SU-DHL-6 (cell line): ENCODE measurements around the gene CFAP99.

Source experiments
- H2AFZ ChIP-seq: fragments of 200-600 bp; sonication (generic); 2 replicates; pipeline ENCODE4 v1.6.1; 2014; ENCODE audit warnings: low read depth, mild to moderate bottlenecking, moderate library complexity, mixed read lengths, antibody characterized with exemption, low read length; ENCODE audit not compliant: severe bottlenecking
- H3F3A ChIP-seq: fragments of 200-600 bp; shearing (Covaris generic); 2 replicates; pipeline ENCODE4 v1.6.0; 2016; ENCODE audit warnings: antibody characterized with exemption, mild to moderate bottlenecking; ENCODE audit not compliant: insufficient read depth
- H3K27ac ChIP-seq: fragments of 200-600 bp; sonication (generic); 2 replicates; pipeline ENCODE4 v1.5.1; 2016; ENCODE audit warnings: low read depth, mild to moderate bottlenecking, low read length, moderate library complexity, mixed read lengths
- H3K27me3 ChIP-seq: fragments of 200-600 bp; sonication (generic), shearing (Covaris generic); 2 replicates; pipeline ENCODE4 v1.6.0; 2014; ENCODE audit warnings: mild to moderate bottlenecking, low read length
- H3K36me3 ChIP-seq: fragments of 200-600 bp; sonication (generic); 2 replicates; pipeline ENCODE4 v1.6.1; 2014; ENCODE audit warnings: mild to moderate bottlenecking, low read length, mixed read lengths
- H3K4me2 ChIP-seq: fragments of 300-600, 200-600 bp; shearing (Covaris generic), sonication (generic); 2 replicates; pipeline ENCODE4 v1.6.0; 2014; ENCODE audit warnings: low read length, low read depth, mild to moderate bottlenecking; ENCODE audit not compliant: poor library complexity, severe bottlenecking
- H3K4me3 ChIP-seq: fragments of 200-600 bp; sonication (generic); 2 replicates; pipeline ENCODE4 v1.5.1; 2014; ENCODE audit warnings: antibody characterized with exemption, low read length, mild to moderate bottlenecking, mixed read lengths; ENCODE audit not compliant: insufficient read depth, poor library complexity, severe bottlenecking
- H3K79me2 ChIP-seq: fragments of 200-600 bp; sonication (generic); 2 replicates; pipeline ENCODE4 v1.6.1; 2014; ENCODE audit warnings: mild to moderate bottlenecking, low read length, moderate library complexity; ENCODE audit not compliant: insufficient read depth
- H3K9ac ChIP-seq: fragments of 200-600 bp; sonication (generic); 2 replicates; pipeline ENCODE4 v1.7.0; 2014; ENCODE audit warnings: mild to moderate bottlenecking, low read length
- H3K9me2 ChIP-seq: fragments of 200-600 bp; sonication (generic); replicated peaks from 2 replicates; pipeline ENCODE4 v1.6.1; 2014; ENCODE audit warnings: low read length; ENCODE audit not compliant: insufficient read depth
- H3K9me3 ChIP-seq: fragments of 200-600 bp; sonication (generic); 2 replicates; pipeline ENCODE4 v1.6.1; 2014; ENCODE audit warnings: low read length, mixed read lengths; ENCODE audit not compliant: insufficient read depth
- H4K20me1 ChIP-seq: fragments of 200-600 bp; sonication (generic); 2 replicates; pipeline ENCODE4 v1.6.1; 2014; ENCODE audit warnings: low read depth, mild to moderate bottlenecking, antibody characterized with exemption, low read length, moderate library complexity, mixed read lengths
- EZH2phosphoT487 ChIP-seq: fragments of 200-600 bp; sonication (generic), shearing (Covaris generic); conservative IDR thresholded peaks from 2 replicates; pipeline ENCODE4 v1.6.1; 2018; ENCODE audit warnings: mild to moderate bottlenecking, antibody characterized with exemption, low read length, moderate library complexity, mixed read lengths
- TF ChIP-seq, protein P1 (sequence below): fragments of 200-600 bp; sonication (generic); IDR thresholded peaks from one replicate; pipeline ENCODE4 v1.5.1; 2017; ENCODE audit warnings: antibody characterized with exemption, mild to moderate bottlenecking, low read length, moderate library complexity; ENCODE audit not compliant: insufficient read depth, poor library complexity, severe bottlenecking

CFAP99 gene

DNA sequence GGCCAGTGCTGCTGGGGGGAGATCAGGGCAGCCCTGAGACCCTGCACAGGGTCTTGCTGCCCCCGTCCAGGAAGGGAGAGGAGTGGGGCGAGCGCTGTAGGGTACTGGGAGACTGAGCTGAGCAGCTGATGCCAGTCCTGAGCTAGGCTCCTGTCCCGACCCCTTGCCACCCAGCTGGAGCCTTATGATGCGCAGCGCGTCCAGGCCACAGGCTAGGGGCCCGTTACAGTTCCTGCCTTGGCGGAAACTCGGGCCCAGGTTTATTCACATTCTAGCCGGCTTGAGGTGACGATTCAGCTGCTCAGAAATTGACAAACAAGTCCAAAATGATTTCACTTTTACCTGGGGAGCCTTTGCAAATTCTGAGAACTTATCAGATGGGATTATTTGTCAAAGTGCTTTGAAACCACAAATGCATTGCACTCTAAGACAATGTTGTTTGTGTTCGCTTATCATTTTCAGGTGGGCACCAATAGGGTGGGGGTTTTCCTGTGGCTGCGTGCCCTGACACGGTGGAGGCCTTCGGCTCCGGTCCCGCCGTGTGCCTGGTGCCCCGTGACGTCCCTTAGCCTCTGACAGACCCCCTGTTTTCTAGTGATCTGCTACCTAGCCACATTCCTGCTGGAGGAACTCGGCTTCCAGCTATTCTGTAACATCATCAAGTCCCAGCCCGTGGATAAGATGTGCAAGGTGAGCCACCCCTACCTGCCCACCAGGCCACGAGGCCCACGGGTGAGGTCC, 18.9 kb downstream of the CFAP99 start:
- Histone ChIP-seq H3K4me2 (no peak overlapping the region), H3K36me3 (no peaks in the 10 kb centered on the region), H3K79me2 (no peaks in the 10 kb centered on the region), H3K27ac (no peak overlapping the region), H3K27me3 (no peaks in the 10 kb centered on the region), H3K9me2 (no peaks in the 10 kb centered on the region), H2AFZ (no peak overlapping the region), H3K9ac (no peak overlapping the region), H3K4me3 (no peak overlapping the region), H4K20me1 (no peaks in the 10 kb centered on the region), H3F3A (no peaks in the 10 kb centered on the region), H3K9me3 (no peaks in the 10 kb centered on the region)
- TF ChIP-seq, protein P1, sequence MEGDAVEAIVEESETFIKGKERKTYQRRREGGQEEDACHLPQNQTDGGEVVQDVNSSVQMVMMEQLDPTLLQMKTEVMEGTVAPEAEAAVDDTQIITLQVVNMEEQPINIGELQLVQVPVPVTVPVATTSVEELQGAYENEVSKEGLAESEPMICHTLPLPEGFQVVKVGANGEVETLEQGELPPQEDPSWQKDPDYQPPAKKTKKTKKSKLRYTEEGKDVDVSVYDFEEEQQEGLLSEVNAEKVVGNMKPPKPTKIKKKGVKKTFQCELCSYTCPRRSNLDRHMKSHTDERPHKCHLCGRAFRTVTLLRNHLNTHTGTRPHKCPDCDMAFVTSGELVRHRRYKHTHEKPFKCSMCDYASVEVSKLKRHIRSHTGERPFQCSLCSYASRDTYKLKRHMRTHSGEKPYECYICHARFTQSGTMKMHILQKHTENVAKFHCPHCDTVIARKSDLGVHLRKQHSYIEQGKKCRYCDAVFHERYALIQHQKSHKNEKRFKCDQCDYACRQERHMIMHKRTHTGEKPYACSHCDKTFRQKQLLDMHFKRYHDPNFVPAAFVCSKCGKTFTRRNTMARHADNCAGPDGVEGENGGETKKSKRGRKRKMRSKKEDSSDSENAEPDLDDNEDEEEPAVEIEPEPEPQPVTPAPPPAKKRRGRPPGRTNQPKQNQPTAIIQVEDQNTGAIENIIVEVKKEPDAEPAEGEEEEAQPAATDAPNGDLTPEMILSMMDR, result no peak
- TF ChIP-seq EZH2phosphoT487, result no peak

DNA sequence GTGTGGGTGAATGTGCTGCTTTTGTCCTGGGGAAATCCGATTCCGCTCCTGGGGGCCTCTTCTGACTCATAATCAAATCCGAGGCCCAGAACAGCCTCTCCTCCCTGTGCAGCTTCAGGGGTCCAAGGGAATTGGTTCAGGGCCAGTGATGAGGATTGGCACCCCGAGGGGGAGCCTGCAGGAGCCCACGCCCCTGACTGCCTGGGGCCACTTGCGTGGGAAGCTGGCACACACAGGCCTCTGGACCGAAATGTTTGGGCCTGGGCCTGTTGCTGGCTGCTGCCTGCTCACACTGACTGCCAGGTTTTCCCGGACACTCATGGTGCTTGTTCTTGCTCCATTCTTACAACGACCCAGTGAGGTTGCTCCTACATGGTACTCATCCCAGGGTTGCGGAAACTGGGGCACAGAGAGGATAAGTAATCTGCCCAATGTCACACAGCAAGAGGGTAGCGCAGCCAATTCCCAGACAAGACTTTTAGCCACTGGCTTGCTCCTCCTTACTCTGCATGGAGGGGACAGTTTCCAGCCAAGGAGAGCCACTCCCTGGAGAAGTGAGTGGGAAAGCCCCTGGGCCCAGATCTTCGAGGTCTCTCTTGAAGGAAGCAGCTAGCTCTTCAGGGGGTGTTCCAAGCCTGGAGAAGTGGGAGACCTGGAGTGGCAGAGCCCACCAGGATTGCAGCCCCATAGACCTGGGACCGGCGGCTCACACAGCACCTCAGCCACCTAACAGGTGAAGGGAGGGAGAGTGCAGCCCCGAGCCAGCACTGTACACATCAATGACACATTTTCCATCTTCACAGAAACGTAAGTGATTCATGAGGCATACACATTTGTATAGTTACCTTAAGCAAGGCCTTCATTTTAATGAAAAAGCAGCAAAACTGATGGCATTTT, 20.3 kb downstream of the CFAP99 start:
- Histone ChIP-seq H3K9me3 (no peaks in the 10 kb centered on the region), H3K27me3 (no peaks in the 10 kb centered on the region), H3K79me2 (no peaks in the 10 kb centered on the region), H4K20me1 (no peaks in the 10 kb centered on the region), H2AFZ (no peak overlapping the region), H3K4me2 (no peak overlapping the region), H3K27ac (no peak overlapping the region), H3K4me3 (no peak overlapping the region), H3K9me2 (no peaks in the 10 kb centered on the region), H3F3A (no peaks in the 10 kb centered on the region), H3K9ac (no peak overlapping the region), H3K36me3 (no peaks in the 10 kb centered on the region)
- TF ChIP-seq, protein P1, result no peak
- no peak for TF ChIP-seq EZH2phosphoT487

DNA sequence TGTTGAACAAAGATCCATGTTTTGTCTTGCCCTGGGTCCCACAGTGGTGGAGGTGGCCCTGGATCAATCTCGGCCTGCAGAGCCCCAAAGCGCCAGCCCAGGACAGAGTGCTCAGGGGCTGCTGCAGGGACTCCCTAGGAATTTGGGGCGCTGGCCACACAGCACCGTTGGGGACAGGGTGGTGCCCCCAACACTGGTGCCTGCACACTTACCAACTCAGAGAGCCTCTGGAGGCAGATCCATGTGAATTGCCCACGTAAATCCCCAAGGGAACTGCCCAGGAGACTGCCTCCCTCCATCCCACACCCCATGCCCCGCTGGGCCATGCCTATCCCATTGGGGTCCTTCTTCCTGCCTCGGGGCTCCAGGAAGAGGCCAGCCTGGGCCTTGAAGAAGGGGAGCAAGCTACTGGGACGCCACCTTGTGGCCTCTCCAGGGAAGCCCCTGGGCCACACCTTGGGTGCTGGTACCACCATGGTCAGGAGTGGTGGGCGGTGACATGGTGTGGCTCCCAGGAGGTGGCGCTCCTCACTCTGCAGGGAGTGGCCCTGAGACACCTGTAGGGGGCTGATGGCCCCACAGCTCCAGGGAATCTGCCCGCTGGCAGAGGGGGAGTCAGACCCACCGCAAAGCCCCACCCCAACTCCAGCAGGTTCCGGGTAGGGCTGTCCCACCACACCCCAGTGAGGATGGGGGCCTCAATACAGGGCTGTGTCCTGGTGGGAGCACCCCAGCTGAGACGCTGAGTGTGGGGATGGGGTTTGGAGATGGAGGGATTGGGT, 22.8 kb downstream of the CFAP99 start:
- H3K4me2 ChIP-seq, result peak overlapping the region; percentile 4
- H3K36me3 ChIP-seq, result no peaks in the 10 kb centered on the region
- H3K27ac ChIP-seq, result no peak overlapping the region
- H3K9me3 ChIP-seq, result no peaks in the 10 kb centered on the region
- no peaks in the 10 kb centered on the region for H3K9me2 ChIP-seq
- H3K9ac ChIP-seq, result no peak overlapping the region
- no peaks in the 10 kb centered on the region for H3K27me3 ChIP-seq
- H2AFZ ChIP-seq, result peak overlapping the region; percentile 97
- H3K4me3 ChIP-seq, result no peak overlapping the region
- no peak for TF ChIP-seq EZH2phosphoT487
- TF ChIP-seq, protein P1, result peak; percentile 99
- H4K20me1 ChIP-seq, result no peaks in the 10 kb centered on the region
- H3K79me2 ChIP-seq, result no peaks in the 10 kb centered on the region
- H3F3A ChIP-seq, result no peaks in the 10 kb centered on the region
